Stimulated activated CD4-positive, alpha-beta T cell treated with anti-CD3 and anti-CD28 coated beads, Interleukin-2, amount 100 ng/mL, for 4 hours (primary cell): ENCODE data around the gene SLC6A1.
"Not testable (repeated sequence)": the region's sequence is repeated elsewhere in the genome, so short reads cannot be mapped to it uniquely, and the experiment has no call there.

Experiments
- DNase-seq: peaks from one replicate; pipeline ENCODE4 v3.0.0-alpha.2; 2020; ENCODE audit warnings: low read depth

Gene SLC6A1

GRCh38 chr3:11061268-11061871, 68.8 kb downstream of the SLC6A1 start:
- not testable (repeated sequence) for DNase-seq

DNA sequence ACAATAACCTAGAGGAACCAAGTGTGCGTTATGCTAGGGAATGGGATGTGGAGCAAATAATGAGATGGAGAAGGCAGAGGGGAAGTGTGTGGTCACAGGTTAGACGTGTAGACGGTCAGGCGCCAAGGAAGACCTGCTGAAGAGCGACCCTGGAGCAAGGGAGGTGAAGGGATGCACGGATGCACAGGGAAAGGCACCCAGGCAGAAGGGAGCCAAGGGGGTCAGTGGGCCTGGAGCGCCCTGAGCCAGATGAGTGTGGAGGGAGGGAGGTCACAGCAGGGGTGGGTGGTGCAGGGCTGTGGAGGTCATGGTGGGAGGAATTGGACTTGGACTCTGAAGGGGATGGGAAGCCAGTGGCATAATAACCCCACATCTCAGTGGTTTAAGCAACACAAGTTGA, 70.2 kb downstream of the SLC6A1 start:
- no peak for DNase-seq

- no peak for DNase-seq
These were observed 78.7 kb downstream of the SLC6A1 start for GRCh38 chr3:11071096-11071755.

GRCh38 chr3:11072631-11073030, 80.1 kb downstream of the SLC6A1 start:
- DNase-seq, result no peak

DNA sequence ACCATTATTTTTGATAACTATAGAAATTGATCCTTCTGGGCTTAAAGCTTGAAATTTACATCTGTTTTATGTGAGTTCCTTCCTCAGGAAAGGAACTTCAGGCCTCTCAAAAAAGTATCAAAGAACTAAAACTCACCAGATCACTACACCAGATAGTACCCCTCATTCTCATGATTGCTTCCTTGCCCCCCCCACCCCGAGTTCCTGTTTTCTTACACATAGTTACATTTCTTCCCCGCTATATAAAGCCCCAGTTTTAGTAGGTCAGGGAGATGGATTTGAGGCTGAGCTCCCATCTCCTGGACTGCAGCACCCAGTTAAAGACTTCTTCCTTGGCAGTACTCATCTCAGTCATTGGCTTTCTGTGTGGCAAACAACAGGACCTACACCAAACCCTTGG, 81.5 kb downstream of the SLC6A1 start:
- DNase-seq, result no peak

- DNase-seq, result no peak
These were observed 81.9 kb downstream of the SLC6A1 start for GRCh38 chr3:11074451-11074850.

DNA sequence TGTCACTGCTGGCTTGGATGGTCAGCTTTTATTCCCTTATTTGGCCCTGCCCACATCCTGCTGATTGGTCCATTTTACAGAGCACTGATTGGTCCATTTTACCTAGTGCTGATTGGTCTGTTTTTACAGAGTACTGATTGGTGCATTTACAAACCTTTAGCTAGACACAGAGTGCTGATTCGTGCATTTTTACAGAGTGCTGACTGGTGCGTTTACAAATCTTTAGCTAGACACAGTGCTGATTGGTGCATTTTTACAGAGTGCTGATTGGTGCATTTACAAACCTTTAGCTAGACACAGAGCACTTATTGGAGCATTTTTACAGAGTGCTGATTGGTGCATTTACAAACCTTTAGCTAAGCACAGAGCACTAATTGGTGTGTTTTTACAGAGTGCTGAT, 82.6 kb downstream of the SLC6A1 start:
- DNase-seq, result not testable (repeated sequence)

GRCh38 chr3:11076711-11077110, 84.2 kb downstream of the SLC6A1 start:
- DNase-seq, result no peak

DNA sequence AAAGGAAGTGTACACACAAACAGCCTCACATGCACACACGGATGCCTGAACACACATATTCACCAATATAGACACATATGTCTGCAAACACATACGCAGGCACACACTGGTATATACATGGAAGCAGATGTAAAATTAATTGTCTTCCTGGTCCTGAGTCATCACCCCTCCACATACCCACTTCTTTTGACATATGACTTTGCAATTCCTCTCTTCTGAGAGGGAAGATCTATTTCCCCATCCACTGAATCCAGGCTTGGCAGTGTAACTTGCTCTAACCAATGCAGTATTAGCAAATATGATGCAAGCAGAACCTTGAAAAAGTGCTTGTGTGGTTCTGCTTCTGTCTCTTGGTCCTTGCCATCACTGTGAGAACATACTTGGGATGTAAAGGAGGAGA, 84.9 kb downstream of the SLC6A1 start:
- no peak for DNase-seq

DNA sequence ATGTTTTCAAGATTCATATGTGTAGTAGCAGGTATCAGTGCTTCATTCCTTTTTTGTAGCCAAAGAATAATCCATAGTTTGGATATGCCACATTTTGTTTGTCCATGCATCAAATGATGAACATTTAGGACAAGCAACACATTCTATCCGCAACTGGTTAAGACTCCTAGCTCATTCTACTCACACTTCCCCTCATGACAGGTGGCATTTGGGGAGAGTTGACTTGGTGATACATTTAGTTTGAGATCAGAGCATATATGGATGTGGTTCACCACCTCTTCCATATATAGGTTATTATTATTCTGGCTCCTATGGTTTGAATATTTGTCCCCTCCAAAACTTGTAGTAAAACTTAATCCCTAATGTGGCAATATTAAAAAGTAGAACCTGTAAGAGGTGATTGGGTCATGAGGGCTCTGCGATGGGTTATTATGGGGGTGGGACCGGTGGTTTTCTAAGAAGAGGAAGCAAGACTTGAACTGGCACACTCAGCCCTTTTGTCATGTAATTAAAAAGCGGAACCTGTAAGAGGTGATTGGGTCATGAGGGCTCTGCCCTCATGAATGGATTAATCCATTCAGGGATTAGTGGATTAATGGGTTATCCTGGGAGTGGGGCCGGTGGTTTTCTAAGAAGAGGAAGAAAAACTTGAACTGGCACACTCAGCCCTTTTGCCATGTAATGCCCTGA, 86.4 kb downstream of the SLC6A1 start:
- no peak for DNase-seq

DNA sequence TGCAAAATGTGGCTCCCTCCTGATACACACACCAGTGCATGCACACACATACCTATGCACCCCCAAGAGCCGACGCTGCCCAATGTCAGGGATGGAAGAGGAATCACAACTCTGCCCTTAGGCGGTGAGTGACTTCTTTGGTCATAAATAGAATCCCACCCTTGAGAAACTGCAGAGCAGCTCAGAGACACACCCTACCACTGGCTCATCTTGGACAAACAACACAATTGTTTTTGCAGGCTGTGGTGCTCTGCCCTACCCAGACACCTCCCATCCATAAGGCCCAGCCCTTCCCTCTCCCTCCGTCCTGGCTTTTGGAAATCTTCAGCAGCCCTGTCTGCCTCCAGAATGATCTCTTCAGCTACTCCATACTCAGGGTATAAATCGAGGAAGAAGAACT, 87.9 kb downstream of the SLC6A1 start:
- no peak for DNase-seq

DNA sequence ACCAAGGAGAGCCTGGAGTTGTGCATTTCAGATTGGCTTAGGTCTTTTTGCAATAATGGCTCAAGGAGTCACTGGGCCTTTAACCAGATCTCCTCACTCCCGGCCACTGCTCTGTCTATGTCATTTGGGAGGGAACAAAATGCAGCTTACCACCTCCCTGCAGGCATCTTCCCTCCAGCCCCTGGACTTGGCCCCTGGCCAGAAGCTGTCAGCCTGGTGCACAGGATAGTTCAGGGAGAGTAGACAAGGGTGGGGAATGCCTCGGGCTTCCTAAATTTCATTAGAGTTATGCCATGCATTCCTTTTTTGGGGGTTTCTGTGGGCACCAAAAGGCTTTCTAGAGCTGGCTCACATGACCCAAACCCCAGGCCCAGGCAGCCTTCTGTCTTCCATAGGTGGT, 91.5 kb downstream of the SLC6A1 start:
- DNase-seq, result no peak

GRCh38 chr3:11084677-11085076, 92.1 kb downstream of the SLC6A1 start:
- DNase-seq, result no peak

DNA sequence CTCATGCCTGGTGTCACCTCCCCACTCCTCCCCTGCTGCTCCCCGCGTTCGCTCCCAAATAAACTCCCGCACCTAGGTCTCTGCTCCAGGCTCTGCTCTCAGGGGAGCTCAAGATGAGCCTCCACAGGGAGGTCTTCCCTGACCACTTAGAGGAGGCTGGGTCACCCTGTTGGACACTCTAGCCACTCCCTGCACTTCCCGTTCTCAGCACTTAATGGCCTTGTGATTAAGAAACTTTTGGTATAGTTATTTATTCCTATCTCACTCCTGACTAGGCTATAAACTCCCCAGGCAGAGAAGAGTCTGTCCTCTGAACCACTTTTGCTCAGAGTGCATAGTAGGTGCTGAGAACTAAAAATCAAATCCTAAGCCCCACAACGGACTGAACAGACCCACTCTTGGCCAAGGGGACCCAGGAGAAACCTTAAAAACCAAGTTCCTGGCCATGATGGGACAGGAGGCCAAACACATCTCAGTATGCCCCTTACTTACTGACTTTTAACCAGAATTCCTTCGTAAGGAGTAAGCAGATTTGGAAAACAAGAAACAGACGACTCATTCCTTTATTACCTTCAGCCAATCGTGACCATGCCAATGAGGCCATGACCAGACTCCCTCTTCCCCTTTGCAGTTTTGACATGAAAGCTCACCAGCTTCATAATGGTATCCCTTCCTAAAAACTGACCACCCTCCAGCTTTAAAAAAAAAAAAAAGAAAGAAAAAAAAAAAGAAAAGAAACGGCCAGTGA, 92.7 kb downstream of the SLC6A1 start:
- DNase-seq, result no peak

DNA sequence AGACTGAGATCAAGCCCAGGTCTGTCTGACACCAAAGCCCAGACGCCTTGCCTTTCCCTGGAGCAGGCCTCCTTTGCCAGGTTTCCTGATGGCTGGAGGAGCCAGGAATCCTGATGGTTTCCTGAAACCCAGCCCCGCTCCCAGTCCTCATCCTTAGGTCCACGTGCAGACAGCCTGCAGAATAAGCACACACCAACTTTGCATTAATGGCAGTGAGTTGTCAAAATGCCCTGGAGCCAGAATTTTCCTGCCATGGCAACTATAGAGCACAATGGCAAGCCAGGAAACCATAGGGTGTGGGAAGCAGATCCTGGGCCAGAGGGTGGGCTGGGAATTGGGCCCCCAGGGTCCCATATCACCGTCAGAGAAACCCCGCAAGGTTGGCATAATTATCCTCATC, 94.3 kb downstream of the SLC6A1 start:
- DNase-seq, result no peak

- no peak for DNase-seq
These were observed 95.5 kb downstream of the SLC6A1 start for GRCh38 chr3:11088066-11088465.

DNA sequence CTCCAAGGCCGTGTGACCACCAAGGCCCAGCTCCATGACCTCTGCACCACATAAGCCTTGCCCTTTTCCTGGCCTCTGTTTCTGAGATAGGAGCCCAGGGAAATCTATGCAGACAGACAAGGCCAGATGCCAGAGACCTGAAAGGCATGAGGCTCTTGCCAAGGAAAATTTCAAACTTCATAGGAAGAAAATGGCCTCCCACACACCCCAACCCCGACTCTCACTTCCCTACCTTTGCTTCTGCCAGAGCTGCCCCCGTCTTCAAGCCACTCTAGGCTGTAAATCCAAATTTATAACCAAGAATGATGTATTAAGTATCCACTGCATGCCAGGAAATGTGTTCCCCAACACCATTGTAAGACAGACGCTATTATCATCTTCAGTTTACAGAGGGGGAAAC, 96.3 kb downstream of the SLC6A1 start:
- DNase-seq, result no peak
